PC-3 (cell line): ENCODE data around the gene TXN. TPM values are rescaled to one million over a fixed set of nuclear protein-coding genes. Genes with fewer than 3 reads are reported as not detected.

Source experiments
- ATAC-seq: fragments of 200-7000 bp; cut with Tn5 transposase; 2 replicates; pipeline ENCODE4 v1.9.1; 2020; ENCODE audit warnings: mild to moderate bottlenecking, moderate library complexity
- BruUV-seq: library from RNA; stranded (reverse); fragments of 400-500 nt; replicated peaks from 2 replicates; lab custom pipeline; 2021; lab: Mats Ljungman, UMichigan
- CTCF ChIA-PET: fragments of 300-600 bp; sonication (Branson Sonifier 250); formaldehyde crosslinking; loops from one replicate; lab custom pipeline; 2022; ENCODE audit warnings: antibody characterized with exemption; lab: Charles Lee
- POLR2A ChIA-PET: fragments of 300-600 bp; sonication (Branson Sonifier 250); formaldehyde crosslinking; loops from one replicate; lab custom pipeline; 2022; ENCODE audit warnings: antibody characterized with exemption; ENCODE audit not compliant: unreplicated experiment; lab: Charles Lee
- DNase-seq: peaks from one replicate; pipeline ENCODE4 v3.0.0-alpha.2; 2015
- H2AFZ ChIP-seq: fragments of 300-600 bp; sonication (generic); 2 replicates; pipeline ENCODE4 v1.6.0; 2016; ENCODE audit warnings: antibody characterized with exemption, low read length
- H3F3A ChIP-seq: fragments of 300-600 bp; sonication (generic); one replicate; pipeline ENCODE4 v1.6.0; 2017; ENCODE audit warnings: antibody characterized with exemption, low read length, control low read depth, mild to moderate bottlenecking; ENCODE audit not compliant: unreplicated experiment
- H3K27ac ChIP-seq: fragments of 300-600 bp; sonication (generic); 2 replicates; pipeline ENCODE4 v1.5.1; 2016; ENCODE audit warnings: mild to moderate bottlenecking, low read length
- H3K27me3 ChIP-seq: fragments of 300-600 bp; sonication (generic); 2 replicates; pipeline ENCODE4 v1.6.1; 2016; ENCODE audit warnings: low read length, mixed read lengths
- H3K36me3 ChIP-seq: fragments of 300-600 bp; sonication (generic); 2 replicates; pipeline ENCODE4 v1.6.1; 2016; ENCODE audit warnings: low read depth, mixed run types, low read length, mixed read lengths
- H3K4me1 ChIP-seq: fragments of 300-600 bp; sonication (generic); 2 replicates; pipeline ENCODE4 v1.5.1; 2016; ENCODE audit warnings: low read length; ENCODE audit not compliant: insufficient read depth
- H3K4me2 ChIP-seq: fragments of 300-600 bp; sonication (generic); 2 replicates; pipeline ENCODE4 v1.6.0; 2016; ENCODE audit warnings: low read length
- H3K4me3 ChIP-seq: fragments of 300-600 bp; sonication (generic); 2 replicates; pipeline ENCODE4 v1.5.1; 2016; ENCODE audit warnings: mild to moderate bottlenecking, low read length, mixed read lengths
- H3K79me2 ChIP-seq: fragments of 300-600 bp; sonication (generic); 2 replicates; pipeline ENCODE4 v1.6.1; 2017; ENCODE audit warnings: low read length, mixed read lengths
- H3K9ac ChIP-seq: fragments of 300-600 bp; sonication (generic); 2 replicates; pipeline ENCODE4 v1.6.0; 2016; ENCODE audit warnings: mild to moderate bottlenecking, low read length
- H3K9me2 ChIP-seq: fragments of 300-600 bp; sonication (generic); replicated peaks from 2 replicates; pipeline ENCODE4 v1.6.1; 2016; ENCODE audit warnings: mixed run types, low read length, mixed read lengths
- H3K9me3 ChIP-seq: fragments of 300-600 bp; sonication (generic); 2 replicates; pipeline ENCODE4 v1.6.1; 2016; ENCODE audit warnings: low read length, mixed read lengths
- H4K20me1 ChIP-seq: fragments of 300-600 bp; sonication (generic); 2 replicates; pipeline ENCODE4 v1.6.1; 2016; ENCODE audit warnings: low read length, mixed read lengths
- EZH2 ChIP-seq: fragments of 300-600 bp; sonication (generic); IDR thresholded peaks from one replicate; pipeline ENCODE4 v1.6.1; 2017; ENCODE audit warnings: antibody characterized with exemption, mild to moderate bottlenecking, low read length; ENCODE audit not compliant: unreplicated experiment
- EZH2phosphoT487 ChIP-seq: fragments of 300-600 bp; sonication (generic); IDR thresholded peaks from 2 replicates; pipeline ENCODE4 v1.6.1; 2018; ENCODE audit warnings: mild to moderate bottlenecking, antibody characterized with exemption, low read length, borderline replicate concordance
- intact Hi-C: fragments of 100-400 bp; cut with micrococcal nuclease; formaldehyde crosslinking; loops from 2 replicates; pipeline ENCODE4 v1.9.0; 2023
- total RNA-seq: library from RNA; depleted of rRNA; stranded (reverse); fragments of >200 nt; gene quantifications from 2 replicates; pipeline ENCODE4 v1.2.3, GENCODE V29; 2014
- TF ChIP-seq, protein P1 (sequence below): fragments of 300-600 bp; sonication (generic); conservative IDR thresholded peaks from 2 replicates; pipeline ENCODE4 v1.5.1; 2017; ENCODE audit warnings: antibody characterized with exemption, low read depth, mild to moderate bottlenecking, low read length

The TXN gene
- total RNA-seq, 1 experiment from 2014 or later, result 216 TPM

DNA sequence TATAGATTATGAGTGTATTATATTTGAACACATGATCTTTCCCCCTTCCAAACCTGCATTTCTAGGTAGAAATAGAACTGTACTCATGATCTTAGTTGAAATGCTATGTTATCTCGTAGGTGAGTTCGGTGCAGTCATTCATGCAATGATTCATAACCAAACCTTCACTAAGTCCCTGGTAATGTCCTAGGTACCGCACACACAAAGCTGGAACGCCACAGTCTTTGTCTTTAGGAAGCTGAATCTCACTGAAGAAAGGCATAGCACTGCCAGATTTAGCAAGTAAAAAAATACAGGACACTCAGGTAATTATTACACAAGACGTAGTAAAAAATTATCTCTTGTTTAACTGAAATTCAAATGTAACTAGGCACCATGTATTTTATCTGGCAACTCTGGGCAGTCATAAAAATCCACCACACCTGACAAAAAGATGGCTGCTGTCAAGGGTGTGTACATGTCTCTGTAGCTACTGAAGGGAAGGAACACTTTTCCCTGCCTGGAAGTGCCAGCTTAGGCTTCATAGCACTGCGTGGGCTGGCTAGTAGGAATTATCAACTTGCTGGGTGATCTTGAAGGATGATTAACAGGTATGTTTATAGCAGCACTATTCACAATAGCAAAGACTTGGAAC is 28.0 kb upstream of the TXN start:
- no peak overlapping the region for H2AFZ ChIP-seq
- H3F3A ChIP-seq, result no peaks in the 10 kb centered on the region
- ChIA-PET CTCF (no interaction called here), POLR2A (no interaction called here)
- H3K9me2 ChIP-seq, result no peaks in the 10 kb centered on the region
- no peak overlapping the region for H3K4me2 ChIP-seq
- TF ChIP-seq EZH2phosphoT487, result no peak
- TF ChIP-seq EZH2, result no peak
- TF ChIP-seq, protein P1, sequence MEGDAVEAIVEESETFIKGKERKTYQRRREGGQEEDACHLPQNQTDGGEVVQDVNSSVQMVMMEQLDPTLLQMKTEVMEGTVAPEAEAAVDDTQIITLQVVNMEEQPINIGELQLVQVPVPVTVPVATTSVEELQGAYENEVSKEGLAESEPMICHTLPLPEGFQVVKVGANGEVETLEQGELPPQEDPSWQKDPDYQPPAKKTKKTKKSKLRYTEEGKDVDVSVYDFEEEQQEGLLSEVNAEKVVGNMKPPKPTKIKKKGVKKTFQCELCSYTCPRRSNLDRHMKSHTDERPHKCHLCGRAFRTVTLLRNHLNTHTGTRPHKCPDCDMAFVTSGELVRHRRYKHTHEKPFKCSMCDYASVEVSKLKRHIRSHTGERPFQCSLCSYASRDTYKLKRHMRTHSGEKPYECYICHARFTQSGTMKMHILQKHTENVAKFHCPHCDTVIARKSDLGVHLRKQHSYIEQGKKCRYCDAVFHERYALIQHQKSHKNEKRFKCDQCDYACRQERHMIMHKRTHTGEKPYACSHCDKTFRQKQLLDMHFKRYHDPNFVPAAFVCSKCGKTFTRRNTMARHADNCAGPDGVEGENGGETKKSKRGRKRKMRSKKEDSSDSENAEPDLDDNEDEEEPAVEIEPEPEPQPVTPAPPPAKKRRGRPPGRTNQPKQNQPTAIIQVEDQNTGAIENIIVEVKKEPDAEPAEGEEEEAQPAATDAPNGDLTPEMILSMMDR, result no peak
- no peaks in the 10 kb centered on the region for H3K79me2 ChIP-seq
- ATAC-seq, result no peak
- no peaks in the 10 kb centered on the region for H3K9me3 ChIP-seq
- no peaks in the 10 kb centered on the region for H4K20me1 ChIP-seq
- H3K27me3 ChIP-seq, result no peaks in the 10 kb centered on the region
- DNase-seq, result no peak
- intact Hi-C loops, result no loop called here
- no peaks in the 10 kb centered on the region for H3K36me3 ChIP-seq
- H3K4me3 ChIP-seq, result no peak overlapping the region
- no peak overlapping the region for H3K9ac ChIP-seq
- no TSS peak for BruUV-seq
- H3K27ac ChIP-seq, result no peak overlapping the region
- peaks cover 11% of the 10 kb centered on the region for H3K4me1 ChIP-seq

DNA sequence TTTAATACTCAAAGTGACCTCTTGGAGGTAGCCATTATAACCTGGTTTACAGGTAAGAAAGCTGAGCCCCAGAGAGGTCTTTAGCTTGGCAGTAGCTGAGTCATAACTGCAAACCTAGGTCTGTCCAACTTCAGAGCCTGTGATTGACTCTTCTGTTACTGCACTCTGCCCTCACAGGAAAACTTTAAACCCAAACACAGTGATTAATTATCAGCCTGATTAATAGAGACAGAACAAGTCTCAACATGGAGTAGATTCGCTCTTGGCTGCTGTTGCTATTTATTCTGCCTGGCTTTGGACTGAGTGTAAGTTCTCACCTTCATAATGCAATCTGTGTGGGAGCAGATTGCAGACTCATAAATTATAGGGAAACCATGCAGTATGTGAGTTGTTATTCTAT is 27.4 kb upstream of the TXN start:
- DNase-seq (peak; percentile 35), ATAC-seq (no peak)
- intact Hi-C loops, result no loop called here
- CTCF ChIA-PET, result no interaction called here
- peaks cover 14% of the 10 kb centered on the region for H3K4me1 ChIP-seq
- no peaks in the 10 kb centered on the region for H3K27me3 ChIP-seq
- H3K27ac ChIP-seq, result no peak overlapping the region
- no peaks in the 10 kb centered on the region for H3K9me3 ChIP-seq
- H3K4me2 ChIP-seq, result no peak overlapping the region
- POLR2A ChIA-PET, result no interaction called here
- TF ChIP-seq EZH2, result no peak
- TF ChIP-seq EZH2phosphoT487, result no peak
- TF ChIP-seq, protein P1, result no peak
- no peak overlapping the region for H2AFZ ChIP-seq
- no peaks in the 10 kb centered on the region for H3K9me2 ChIP-seq
- no peak overlapping the region for H3K9ac ChIP-seq
- no TSS peak for BruUV-seq
- no peaks in the 10 kb centered on the region for H4K20me1 ChIP-seq
- H3K36me3 ChIP-seq, result no peaks in the 10 kb centered on the region
- no peaks in the 10 kb centered on the region for H3F3A ChIP-seq
- H3K79me2 ChIP-seq, result no peaks in the 10 kb centered on the region
- no peak overlapping the region for H3K4me3 ChIP-seq

DNA sequence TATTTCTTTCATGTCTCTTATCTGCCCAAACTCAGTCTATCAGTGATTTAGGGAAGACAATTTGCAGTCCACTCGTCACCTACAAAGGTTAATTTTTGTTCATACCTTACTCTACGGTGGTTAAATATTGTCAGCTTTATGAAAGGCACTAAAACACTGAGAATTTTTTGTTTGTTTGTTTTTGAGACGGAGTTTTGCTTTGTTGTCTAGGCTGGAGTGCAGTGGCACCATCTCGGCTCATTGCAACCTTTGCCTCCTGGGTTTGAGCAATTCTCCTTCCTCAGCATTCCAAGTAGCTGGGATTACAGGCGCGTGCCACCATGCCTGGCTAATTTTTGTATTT is 26.4 kb upstream of the TXN start:
- H3K9ac ChIP-seq, result no peak overlapping the region
- H3K9me2 ChIP-seq, result no peaks in the 10 kb centered on the region
- H3K27me3 ChIP-seq, result no peaks in the 10 kb centered on the region
- H3K4me1 ChIP-seq, result peaks cover 14% of the 10 kb centered on the region
- H3K27ac ChIP-seq, result no peak overlapping the region
- ChIA-PET CTCF (no interaction called here), POLR2A (no interaction called here)
- H4K20me1 ChIP-seq, result no peaks in the 10 kb centered on the region
- TF ChIP-seq EZH2phosphoT487, result no peak
- TF ChIP-seq, protein P1, result no peak
- no peak for TF ChIP-seq EZH2
- no TSS peak for BruUV-seq
- DNase-seq (no peak), ATAC-seq (no peak)
- no peaks in the 10 kb centered on the region for H3K36me3 ChIP-seq
- H2AFZ ChIP-seq, result no peak overlapping the region
- H3K4me2 ChIP-seq, result no peak overlapping the region
- H3K9me3 ChIP-seq, result no peaks in the 10 kb centered on the region
- no peaks in the 10 kb centered on the region for H3K79me2 ChIP-seq
- intact Hi-C loops, result no loop called here
- no peaks in the 10 kb centered on the region for H3F3A ChIP-seq
- H3K4me3 ChIP-seq, result no peak overlapping the region
